ENCODE results near the gene EIPR1. TPM values are rescaled to one million over a fixed set of nuclear protein-coding genes. Genes with fewer than 3 reads are reported as not detected.
A peak's percentile ranks its signal among the peaks of the same experiment; 100 is the strongest.
"Not testable (repeated sequence)": the region's sequence is repeated elsewhere in the genome, so short reads cannot be mapped to it uniquely, and the experiment has no call there.

EIPR1 gene
- polyA plus RNA-seq, 1 donor (not counting 4 experiments of a cell fraction or from before 2014, with no cell fraction given) = 44.3 TPM

DNA sequence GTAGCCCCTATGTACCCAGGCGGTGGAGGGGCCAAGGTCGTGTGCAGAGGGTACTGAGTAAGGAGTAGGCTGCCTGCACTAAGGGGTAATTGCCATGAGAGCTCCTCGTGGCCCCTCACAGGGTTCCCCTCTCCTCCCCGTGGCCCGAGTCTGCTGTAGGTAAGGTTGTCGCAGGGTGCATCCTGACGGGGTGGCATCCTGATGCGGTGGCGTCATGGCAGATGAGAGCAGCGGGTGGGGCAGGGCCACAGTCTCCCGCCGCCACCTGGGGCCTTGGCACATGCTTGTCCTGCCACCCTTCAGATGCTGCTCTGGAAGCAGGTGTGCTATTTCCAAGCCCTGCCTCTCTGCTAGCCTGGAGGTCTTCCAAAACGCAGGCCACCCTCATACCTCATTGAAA, 89.7 kb downstream of the EIPR1 start:
- Histone ChIP-seq H2AFZ (ENCODE audit: control insufficient read depth, low read length) (no peak overlapping the region), H4K20me1 (ENCODE audit: control insufficient read depth, extremely low read depth, insufficient read depth, low read length) (no peaks in the 10 kb centered on the region), H3K9me1 (ENCODE audit: control insufficient read depth, extremely low read depth, insufficient read depth, low read length) (no peaks in the 10 kb centered on the region), H3K79me2 (ENCODE audit: control insufficient read depth, insufficient read depth, low read length) (peaks cover 12% of the 10 kb centered on the region), H3K9me3 (ENCODE audit: control insufficient read depth, low read depth, low read length) (no peaks in the 10 kb centered on the region), H3K36me3 (ENCODE audit: control insufficient read depth in 2 of 2, extremely low read depth in 1 of 2, insufficient read depth in 2 of 2, low read length in 2 of 2) (no peaks in the 10 kb centered on the region), H3K9ac (ENCODE audit: control insufficient read depth, extremely low read depth, insufficient read depth, low read length) (no peak overlapping the region), H3K4me3 (ENCODE audit: control insufficient read depth in 2 of 3, extremely low read depth in 1 of 3, insufficient read depth in 2 of 3, low read depth in 1 of 3, low read length in 3 of 3) (no peak overlapping the region), H3K4me1 (ENCODE audit: control insufficient read depth, extremely low read depth, insufficient read depth, low read length) (no peaks in the 10 kb centered on the region), H3K27me3 (ENCODE audit: control insufficient read depth, extremely low read depth, insufficient read depth, low read length) (no peaks in the 10 kb centered on the region), H3K4me2 (ENCODE audit: control insufficient read depth, extremely low read depth, insufficient read depth, low read depth, low read length) (no peak overlapping the region), H3K27ac (ENCODE audit: control insufficient read depth, insufficient read depth, low read length) (no peak overlapping the region)
- FAIRE-seq (no peak), DNase-seq (ENCODE audit: low read depth, low spot score) (no peak)
- dilution Hi-C loops (cut with MboI; ENCODE audit: extremely low pct_ligation_motif_present, low sequenced_read_pairs) = no loop called here
- TF ChIP-seq EZH2 (IDR thresholded peaks at IDR 0.05; ENCODE audit: low read length) = no peak
- TF ChIP-seq, protein P1, sequence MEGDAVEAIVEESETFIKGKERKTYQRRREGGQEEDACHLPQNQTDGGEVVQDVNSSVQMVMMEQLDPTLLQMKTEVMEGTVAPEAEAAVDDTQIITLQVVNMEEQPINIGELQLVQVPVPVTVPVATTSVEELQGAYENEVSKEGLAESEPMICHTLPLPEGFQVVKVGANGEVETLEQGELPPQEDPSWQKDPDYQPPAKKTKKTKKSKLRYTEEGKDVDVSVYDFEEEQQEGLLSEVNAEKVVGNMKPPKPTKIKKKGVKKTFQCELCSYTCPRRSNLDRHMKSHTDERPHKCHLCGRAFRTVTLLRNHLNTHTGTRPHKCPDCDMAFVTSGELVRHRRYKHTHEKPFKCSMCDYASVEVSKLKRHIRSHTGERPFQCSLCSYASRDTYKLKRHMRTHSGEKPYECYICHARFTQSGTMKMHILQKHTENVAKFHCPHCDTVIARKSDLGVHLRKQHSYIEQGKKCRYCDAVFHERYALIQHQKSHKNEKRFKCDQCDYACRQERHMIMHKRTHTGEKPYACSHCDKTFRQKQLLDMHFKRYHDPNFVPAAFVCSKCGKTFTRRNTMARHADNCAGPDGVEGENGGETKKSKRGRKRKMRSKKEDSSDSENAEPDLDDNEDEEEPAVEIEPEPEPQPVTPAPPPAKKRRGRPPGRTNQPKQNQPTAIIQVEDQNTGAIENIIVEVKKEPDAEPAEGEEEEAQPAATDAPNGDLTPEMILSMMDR (optimal IDR thresholded peaks at IDR 0.05 in 1 of 3, IDR thresholded peaks at IDR 0.05 in 1 of 3, conservative IDR thresholded peaks at IDR 0.05 in 1 of 3; ENCODE audit: extremely low read depth in 1 of 3, insufficient read depth in 2 of 3, low read length in 3 of 3) = no peak

DNA sequence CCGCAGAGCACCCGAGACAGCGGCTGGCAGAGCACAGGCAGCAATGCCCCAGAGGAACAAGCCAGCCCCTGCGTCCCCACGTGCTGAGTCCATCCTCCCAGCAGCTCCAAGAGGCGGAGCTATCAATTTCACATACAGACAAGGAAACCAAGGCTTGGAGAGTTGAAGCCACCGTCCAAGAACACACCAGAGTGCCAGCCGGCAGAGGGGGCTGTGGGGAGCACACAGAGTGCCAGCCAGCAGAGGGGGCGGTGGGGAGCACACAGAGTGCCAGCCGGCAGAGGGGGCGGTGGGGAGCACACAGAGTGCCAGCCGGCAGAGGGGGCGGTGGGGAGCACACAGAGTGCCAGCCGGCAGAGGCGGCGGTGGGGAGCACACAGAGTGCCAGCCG, 91.0 kb downstream of the EIPR1 start:
- H2AFZ ChIP-seq (ENCODE audit: control insufficient read depth, low read length); H3K9me3 ChIP-seq (ENCODE audit: control insufficient read depth, low read depth, low read length); H4K20me1 ChIP-seq (ENCODE audit: control insufficient read depth, extremely low read depth, insufficient read depth, low read length); dilution Hi-C loops (cut with MboI; ENCODE audit: extremely low pct_ligation_motif_present, low sequenced_read_pairs); H3K79me2 ChIP-seq (ENCODE audit: control insufficient read depth, insufficient read depth, low read length); H3K4me2 ChIP-seq (ENCODE audit: control insufficient read depth, extremely low read depth, insufficient read depth, low read depth, low read length); H3K9ac ChIP-seq (ENCODE audit: control insufficient read depth, extremely low read depth, insufficient read depth, low read length); H3K4me3 ChIP-seq (ENCODE audit: control insufficient read depth in 2 of 3, extremely low read depth in 1 of 3, insufficient read depth in 2 of 3, low read depth in 1 of 3, low read length in 3 of 3); H3K27me3 ChIP-seq (ENCODE audit: control insufficient read depth, extremely low read depth, insufficient read depth, low read length); H3K9me1 ChIP-seq (ENCODE audit: control insufficient read depth, extremely low read depth, insufficient read depth, low read length); DNase-seq (ENCODE audit: low read depth, low spot score); H3K4me1 ChIP-seq (ENCODE audit: control insufficient read depth, extremely low read depth, insufficient read depth, low read length); H3K27ac ChIP-seq (ENCODE audit: control insufficient read depth, insufficient read depth, low read length); FAIRE-seq; H3K36me3 ChIP-seq (ENCODE audit: control insufficient read depth in 2 of 2, extremely low read depth in 1 of 2, insufficient read depth in 2 of 2, low read length in 2 of 2): not testable (repeated sequence)
- TF ChIP-seq, protein P1 (optimal IDR thresholded peaks at IDR 0.05 in 1 of 3, IDR thresholded peaks at IDR 0.05 in 1 of 3, conservative IDR thresholded peaks at IDR 0.05 in 1 of 3; ENCODE audit: extremely low read depth in 1 of 3, insufficient read depth in 2 of 3, low read length in 3 of 3) = peak in 1 of 3 experiments; percentile 20
